CD14-positive monocyte (primary cell): ENCODE results near the gene PSMD5. TPM values are rescaled to one million over a fixed set of nuclear protein-coding genes. Genes with fewer than 3 reads are reported as not detected.

Source experiments
- DNase-seq, 3 donors: peaks; one replicate each; pipeline ENCODE4 v3.0.0-alpha.2; 2011 to 2022
- H2AFZ ChIP-seq: 2 replicates; pipeline ENCODE4 v1.6.0; 2012; ENCODE audit warnings: mild to moderate bottlenecking, low read depth, low read length, inconsistent platforms; ENCODE audit not compliant: insufficient read depth, poor library complexity, severe bottlenecking
- H3K27ac ChIP-seq, 2 donors: 1 replicate in 1 of 2; 2 replicates in 1 of 2; pipeline ENCODE4 v1.5.1; 2012 to 2013; ENCODE audit warnings: low read length in 2 of 2, control low read depth in 1 of 2, inconsistent platforms in 1 of 2, low read depth in 1 of 2, mild to moderate bottlenecking in 1 of 2
- H3K27me3 ChIP-seq, 2 donors: one replicate each; pipeline versions ENCODE4 v1.6.0 to v1.6.1; 2011 to 2013; ENCODE audit warnings: low read length in 2 of 2; ENCODE audit not compliant: control insufficient read depth in 2 of 2, insufficient read depth in 2 of 2
- H3K36me3 ChIP-seq, 2 donors: replicated peaks in 1 of 2; 1 replicate in 1 of 2; 2 replicates in 1 of 2; pipeline versions ENCODE4 v1.5.1 to v1.6.1; 2012 to 2013; ENCODE audit warnings: low read length in 2 of 2, control low read depth in 1 of 2, inconsistent platforms in 1 of 2, mild to moderate bottlenecking in 1 of 2; ENCODE audit not compliant: insufficient read depth in 2 of 2, control insufficient read depth in 1 of 2
- H3K4me1 ChIP-seq, 2 donors: 1 replicate in 1 of 2; 2 replicates in 1 of 2; pipeline versions ENCODE4 v1.5.1 to v1.6.1; 2012 to 2013; ENCODE audit warnings: low read length in 2 of 2, control low read depth in 1 of 2, inconsistent platforms in 1 of 2, mild to moderate bottlenecking in 1 of 2, moderate library complexity in 1 of 2; ENCODE audit not compliant: insufficient read depth in 2 of 2, control insufficient read depth in 1 of 2
- H3K4me2 ChIP-seq: replicated peaks from 2 replicates; pipeline ENCODE3; 2012; ENCODE audit warnings: low read length, moderate library complexity, mild to moderate bottlenecking; ENCODE audit not compliant: poor library complexity, severe bottlenecking; ENCODE audit errors: extremely low read depth
- H3K4me3 ChIP-seq, 3 experiments: fragments of 200-600 bp in 1 of 3; sonication (generic) in 1 of 3; replicated peaks in 1 of 3; 1 replicate in 2 of 3; 2 replicates in 1 of 3; pipeline ENCODE4 v1.5.1; 2011 to 2013; ENCODE audit warnings: low read length in 3 of 3, mild to moderate bottlenecking in 3 of 3, control low read depth in 2 of 3, low read depth in 2 of 3, inconsistent platforms in 1 of 3, moderate library complexity in 1 of 3
- H3K79me2 ChIP-seq: 2 replicates; pipeline ENCODE4 v1.6.0; 2012; ENCODE audit warnings: mild to moderate bottlenecking, control low read depth, inconsistent platforms, low read length, moderate library complexity; ENCODE audit not compliant: insufficient read depth
- H3K9ac ChIP-seq: 2 replicates; pipeline ENCODE4 v1.6.0; 2017; ENCODE audit warnings: low read length, mild to moderate bottlenecking; ENCODE audit not compliant: insufficient read depth, poor library complexity, severe bottlenecking
- H3K9me3 ChIP-seq, 2 donors: replicated peaks in 1 of 2; 1 replicate in 1 of 2; 2 replicates in 1 of 2; pipeline versions ENCODE4 v1.5.1 to v1.6.1; 2012 to 2013; ENCODE audit warnings: low read length in 2 of 2, control low read depth in 1 of 2; ENCODE audit not compliant: control insufficient read depth in 1 of 2, insufficient read depth in 1 of 2
- H4K20me1 ChIP-seq: 2 replicates; pipeline ENCODE4 v1.6.0; 2012; ENCODE audit warnings: mild to moderate bottlenecking, low read length, control low read depth, moderate library complexity; ENCODE audit not compliant: insufficient read depth
- H3K27ac Mint-ChIP-seq, 7 donors: one replicate each; pipeline ENCODE4 v1.8.0; 2020; ENCODE audit warnings: mild to moderate bottlenecking in 7 of 7, mixed read lengths in 7 of 7, moderate library complexity in 6 of 7, inconsistent platforms in 2 of 7
- H3K27me3 Mint-ChIP-seq, 3 donors: one replicate each; pipeline ENCODE4 v1.8.0; 2021 to 2022; ENCODE audit warnings: low read depth in 3 of 3, mild to moderate bottlenecking in 3 of 3, mixed read lengths in 3 of 3, moderate library complexity in 3 of 3, inconsistent platforms in 1 of 3
- H3K36me3 Mint-ChIP-seq, 2 donors: one replicate each; pipeline ENCODE4 v1.8.0; 2020; ENCODE audit warnings: mixed read lengths in 2 of 2, inconsistent platforms in 1 of 2, mild to moderate bottlenecking in 1 of 2
- H3K4me1 Mint-ChIP-seq: one replicate; pipeline ENCODE4 v1.8.0; 2020; ENCODE audit warnings: mild to moderate bottlenecking, mixed read lengths
- H3K4me3 Mint-ChIP-seq, 2 donors: one replicate each; pipeline ENCODE4 v1.8.0; 2020; ENCODE audit warnings: mild to moderate bottlenecking in 2 of 2, mixed read lengths in 2 of 2, moderate library complexity in 1 of 2
- H3K9me3 Mint-ChIP-seq, 7 donors: one replicate each; pipeline ENCODE4 v1.8.0; 2020 to 2022; ENCODE audit warnings: mixed read lengths in 7 of 7, mild to moderate bottlenecking in 6 of 7, moderate library complexity in 6 of 7, inconsistent platforms in 2 of 7
- CTCF ChIP-seq: fragments of 200-600 bp; IDR thresholded peaks from one replicate; pipeline ENCODE4 v1.8.0; 2022; ENCODE audit warnings: antibody characterized with exemption, mild to moderate bottlenecking
- WGBS: methylation state at CpG from one replicate; pipeline ENCODE4 v1.1.5; 2013; ENCODE audit warnings: missing lambda C conversion rate; ENCODE audit not compliant: insufficient coverage; 5-methylcytosine and 5-hydroxymethylcytosine counted together
- intact Hi-C, 2 donors: fragments of 100-400 bp; cut with micrococcal nuclease; formaldehyde crosslinking; loops; one replicate each; pipeline versions ENCODE4 v1.15.0 to v1.15.1; 2023
- polyA plus RNA-seq, 3 donors: library from polyadenylated mRNA; depleted of rRNA in 1 of 3; unstranded in 2 of 3; stranded (reverse) in 1 of 3; fragments of 300-500 nt in 2 of 3; fragments of >200 nt in 1 of 3; fragmentation: Illumina TruSeq in 2 of 3; gene quantifications; 1 replicate in 2 of 3; 2 replicates in 1 of 3; pipeline ENCODE4 v1.2.3, GENCODE V29; 2012 to 2021

PSMD5 gene
- polyA plus RNA-seq, 3 donors: 10.0 to 20.9 (median 10.7) TPM

GRCh38 chr9:120850315-120850714 lies 7.6 kb upstream of the PSMD5 start:
- Histone ChIP-seq H2AFZ (no peak overlapping the region), H3K79me2 (no peaks in the 10 kb centered on the region), H3K4me1 (no peaks in the 10 kb centered on the region), H3K36me3 (peaks cover 18 to 44% of the 10 kb centered on the region in 2 donors), H4K20me1 (no peaks in the 10 kb centered on the region), H3K27me3 (no peaks in the 10 kb centered on the region), H3K9ac (no peak overlapping the region), H3K9me3 (no peaks in the 10 kb centered on the region), H3K27ac (no peak overlapping the region), H3K4me2 (no peak overlapping the region), H3K4me3 (no peak overlapping the region)
- Mint-ChIP-seq H3K36me3 (peaks cover 45 to 51% of the 10 kb centered on the region in 2 donors), H3K9me3 (no peaks in the 10 kb centered on the region), H3K4me1 (peaks cover 1% of the 10 kb centered on the region), H3K27me3 (no peaks in the 10 kb centered on the region), H3K27ac (peak overlapping the region in 1 of 7 donors; percentile 84), H3K4me3 (no peak overlapping the region)
- no peak for DNase-seq
- WGBS: 100% methylated on average over 1 of the region's 3 CpGs
- intact Hi-C loops: no loop called here
- TF ChIP-seq CTCF: no peak

- H3K4me3 ChIP-seq: no peak overlapping the region
Measured at GRCh38 chr9:120846906-120847305, 4.2 kb upstream of the PSMD5 start.

More at GRCh38 chr9:120846906-120847305, 4.2 kb upstream of the PSMD5 start:
- Mint-ChIP-seq H3K27me3 (peaks cover 0 to 2% (median 0%) of the 10 kb centered on the region in 3 donors), H3K4me1 (peaks cover 15% of the 10 kb centered on the region), H3K4me3 (no peak overlapping the region), H3K36me3 (peaks cover 18 to 36% of the 10 kb centered on the region in 2 donors), H3K27ac (no peak overlapping the region), H3K9me3 (peaks cover 0 to 15% (median 1%) of the 10 kb centered on the region in 7 donors)
- peaks cover 0 to 11% of the 10 kb centered on the region in 2 donors for H3K36me3 ChIP-seq
- H4K20me1 ChIP-seq: no peaks in the 10 kb centered on the region
- no CpG with 5 or more reads among the region's 1 CpG for WGBS
- peaks cover 17% of the 10 kb centered on the region in 2 donors for H3K4me1 ChIP-seq
- H3K27me3 ChIP-seq: no peaks in the 10 kb centered on the region
- intact Hi-C loops: loop anchor here in 1 of 2 donors (10.0 kb wide), 1 partner anchor 52 kb away; the partner anchor contains the start of gene FBXW2
- H3K9me3 ChIP-seq: no peaks in the 10 kb centered on the region
- no peak for TF ChIP-seq CTCF
- DNase-seq: no peak
- peaks cover 14% of the 10 kb centered on the region for H3K79me2 ChIP-seq
- no peak overlapping the region for H3K27ac ChIP-seq
- H2AFZ ChIP-seq: no peak overlapping the region
- no peak overlapping the region for H3K4me2 ChIP-seq
- no peak overlapping the region for H3K9ac ChIP-seq
